C4-2B (cell line): ENCODE results near the gene RAB31.

Experiments used
- H3K27ac ChIP-seq: fragments of 450-650 bp; 2 replicates; pipeline ENCODE4 v1.5.1; 2017
- ZFX ChIP-seq: fragments of 450-650 bp; IDR thresholded peaks from 2 replicates; pipeline ENCODE4 v1.6.1; 2017
- TF ChIP-seq, protein P1 (sequence below): fragments of 450-650 bp; conservative IDR thresholded peaks from 2 replicates; pipeline ENCODE4 v1.5.1; 2017; ENCODE audit warnings: mild to moderate bottlenecking

The RAB31 gene

DNA sequence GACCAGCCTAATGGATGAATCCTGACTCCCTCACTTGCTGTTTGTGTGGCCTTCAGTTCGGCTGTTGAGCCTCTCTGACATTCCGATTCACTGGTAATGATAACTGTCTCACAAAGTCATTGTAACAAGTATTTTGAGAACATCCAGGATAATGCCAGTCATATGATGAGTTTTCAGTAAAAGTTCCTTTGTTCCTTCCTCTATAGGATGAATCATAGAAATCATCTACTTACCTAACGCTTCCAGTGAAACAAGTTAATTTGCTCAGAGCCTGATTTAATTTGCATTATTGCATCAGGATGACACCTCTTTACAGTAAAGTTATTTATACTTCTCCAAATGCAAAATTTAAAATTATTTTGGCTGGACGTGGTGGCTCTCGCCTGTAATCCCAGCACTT, 32.0 kb downstream of the RAB31 start:
- no peak overlapping the region for H3K27ac ChIP-seq
- TF ChIP-seq ZFX: no peak
- TF ChIP-seq, protein P1, sequence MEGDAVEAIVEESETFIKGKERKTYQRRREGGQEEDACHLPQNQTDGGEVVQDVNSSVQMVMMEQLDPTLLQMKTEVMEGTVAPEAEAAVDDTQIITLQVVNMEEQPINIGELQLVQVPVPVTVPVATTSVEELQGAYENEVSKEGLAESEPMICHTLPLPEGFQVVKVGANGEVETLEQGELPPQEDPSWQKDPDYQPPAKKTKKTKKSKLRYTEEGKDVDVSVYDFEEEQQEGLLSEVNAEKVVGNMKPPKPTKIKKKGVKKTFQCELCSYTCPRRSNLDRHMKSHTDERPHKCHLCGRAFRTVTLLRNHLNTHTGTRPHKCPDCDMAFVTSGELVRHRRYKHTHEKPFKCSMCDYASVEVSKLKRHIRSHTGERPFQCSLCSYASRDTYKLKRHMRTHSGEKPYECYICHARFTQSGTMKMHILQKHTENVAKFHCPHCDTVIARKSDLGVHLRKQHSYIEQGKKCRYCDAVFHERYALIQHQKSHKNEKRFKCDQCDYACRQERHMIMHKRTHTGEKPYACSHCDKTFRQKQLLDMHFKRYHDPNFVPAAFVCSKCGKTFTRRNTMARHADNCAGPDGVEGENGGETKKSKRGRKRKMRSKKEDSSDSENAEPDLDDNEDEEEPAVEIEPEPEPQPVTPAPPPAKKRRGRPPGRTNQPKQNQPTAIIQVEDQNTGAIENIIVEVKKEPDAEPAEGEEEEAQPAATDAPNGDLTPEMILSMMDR: no peak

DNA sequence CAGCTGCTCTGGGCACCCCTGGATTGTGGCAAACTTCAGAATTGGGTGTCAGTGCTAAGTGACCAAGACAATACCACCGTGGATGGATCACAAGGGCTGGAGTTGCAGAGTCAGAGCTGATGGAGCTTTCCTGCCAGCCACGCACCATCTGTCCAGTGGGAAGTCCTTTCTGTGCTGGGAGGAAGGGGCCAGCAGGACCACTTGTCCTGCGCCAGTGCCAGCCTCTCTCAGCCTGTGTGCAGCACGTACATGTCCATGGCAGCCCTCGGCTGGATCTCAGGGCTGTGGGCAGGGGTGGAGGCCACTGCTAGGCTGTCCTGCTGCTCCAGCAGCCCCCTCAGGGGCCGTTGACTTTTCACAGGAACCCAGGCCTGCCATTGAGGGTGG, 33.3 kb downstream of the RAB31 start:
- H3K27ac ChIP-seq: no peak overlapping the region

DNA sequence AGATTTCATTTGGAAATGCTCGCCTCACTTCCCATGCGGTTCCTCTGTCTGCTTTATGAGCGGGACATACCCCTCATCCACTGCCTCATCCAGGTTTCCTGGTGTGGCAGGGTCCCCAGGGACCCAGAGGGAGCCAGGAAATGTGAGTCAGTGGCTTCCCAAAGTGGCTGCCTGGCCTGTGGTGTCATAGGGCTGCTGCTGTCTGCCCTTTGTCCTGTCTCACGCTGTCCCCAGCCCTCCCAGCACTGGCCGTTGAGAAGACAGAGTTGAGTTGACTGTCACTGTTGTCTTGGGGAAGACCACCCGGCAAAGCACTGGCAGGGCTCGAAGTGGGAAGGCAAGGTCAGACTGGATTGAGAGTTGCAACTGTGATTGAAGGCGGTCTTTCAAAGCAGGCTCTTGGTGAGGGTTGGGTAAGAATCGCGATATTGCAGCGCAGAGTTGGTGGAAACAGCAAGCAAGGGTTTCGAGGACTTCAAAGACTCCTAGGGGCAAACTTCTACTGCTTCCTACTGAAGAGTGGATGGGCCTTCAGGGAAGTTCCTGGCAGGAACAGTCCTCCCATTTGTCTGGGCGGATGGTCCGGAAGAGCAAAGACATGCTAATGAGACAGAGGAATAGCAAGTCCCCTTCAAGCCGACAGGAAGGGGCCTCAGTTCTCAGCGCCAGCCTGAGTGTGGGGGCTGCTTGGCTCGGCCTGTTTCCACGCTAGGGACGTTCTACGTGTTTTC, 33.9 kb downstream of the RAB31 start:
- TF ChIP-seq ZFX: no peak
- TF ChIP-seq, protein P1: no peak
- H3K27ac ChIP-seq: no peak overlapping the region

More for the DNA sequence above, 33.3 kb downstream of the RAB31 start:
- TF ChIP-seq, protein P1: no peak
- no peak for TF ChIP-seq ZFX

DNA sequence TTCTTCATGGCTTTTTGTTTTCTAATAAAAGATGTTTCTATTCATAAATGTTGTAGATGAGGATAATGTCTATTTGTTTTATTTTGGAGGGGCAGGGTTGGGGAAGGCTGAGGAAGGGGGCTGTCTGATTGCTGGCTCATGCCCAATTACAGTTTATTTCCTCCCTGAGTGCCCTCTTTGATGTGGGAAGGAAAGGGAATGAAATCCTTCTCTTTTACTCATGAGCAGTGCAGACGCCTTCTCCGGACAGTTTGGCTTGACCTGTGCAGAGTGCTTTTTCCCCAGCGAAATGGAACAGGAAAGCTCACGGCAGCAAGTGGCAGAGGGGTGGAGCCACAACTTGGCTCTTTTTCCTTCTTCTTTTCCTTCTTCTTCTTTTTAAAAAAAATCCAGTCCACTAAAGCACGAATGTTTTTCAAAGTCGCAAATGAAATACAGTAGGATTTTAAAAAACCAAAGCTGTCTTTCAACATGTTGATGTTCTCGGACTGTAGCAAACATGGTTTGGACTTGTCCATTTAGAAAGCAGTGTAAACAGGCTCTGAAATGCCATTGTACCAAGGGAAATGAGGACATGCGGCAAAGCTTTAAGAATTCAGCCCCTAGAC, 34.5 kb downstream of the RAB31 start:
- no peak overlapping the region for H3K27ac ChIP-seq
- TF ChIP-seq ZFX: no peak
- TF ChIP-seq, protein P1: no peak

DNA sequence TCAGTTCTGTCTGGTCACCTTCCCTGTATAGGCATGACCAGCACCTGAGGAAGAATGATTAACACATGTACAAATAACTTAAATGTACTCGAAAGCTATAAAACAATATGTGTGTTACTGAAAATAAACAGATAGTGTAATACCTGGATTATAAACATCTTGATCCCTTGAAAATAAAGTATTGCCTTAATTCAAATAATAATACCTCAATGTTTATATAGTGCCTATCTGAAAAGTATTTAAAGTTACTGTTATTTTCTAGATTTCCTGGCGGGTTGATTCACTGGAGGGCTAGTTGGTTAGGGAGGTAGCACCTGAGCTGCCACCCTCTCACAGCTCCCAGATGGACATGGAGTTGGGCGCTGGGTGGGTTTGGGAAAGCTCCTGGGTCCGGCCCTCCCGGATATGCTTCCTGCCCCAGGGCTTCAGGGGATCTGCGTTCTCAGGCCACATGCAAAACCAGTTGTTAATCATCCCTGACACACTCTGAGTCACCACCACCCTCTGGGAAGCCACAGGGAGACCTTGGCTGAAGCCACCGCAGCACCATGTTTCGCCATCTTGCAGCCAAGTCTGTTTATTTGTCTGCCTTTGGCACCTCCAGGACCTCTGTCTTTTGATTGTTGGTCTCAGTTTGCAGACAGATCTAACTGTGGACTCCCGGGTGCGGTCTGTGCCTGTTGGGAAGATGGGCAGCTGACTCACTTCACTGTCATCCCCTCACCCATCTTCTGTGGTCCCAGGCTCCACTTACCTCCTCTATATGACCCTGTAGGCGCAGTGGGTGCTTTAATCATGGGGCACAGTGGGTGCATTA, 35.3 kb downstream of the RAB31 start:
- TF ChIP-seq, protein P1: no peak
- TF ChIP-seq ZFX: no peak
- no peak overlapping the region for H3K27ac ChIP-seq

DNA sequence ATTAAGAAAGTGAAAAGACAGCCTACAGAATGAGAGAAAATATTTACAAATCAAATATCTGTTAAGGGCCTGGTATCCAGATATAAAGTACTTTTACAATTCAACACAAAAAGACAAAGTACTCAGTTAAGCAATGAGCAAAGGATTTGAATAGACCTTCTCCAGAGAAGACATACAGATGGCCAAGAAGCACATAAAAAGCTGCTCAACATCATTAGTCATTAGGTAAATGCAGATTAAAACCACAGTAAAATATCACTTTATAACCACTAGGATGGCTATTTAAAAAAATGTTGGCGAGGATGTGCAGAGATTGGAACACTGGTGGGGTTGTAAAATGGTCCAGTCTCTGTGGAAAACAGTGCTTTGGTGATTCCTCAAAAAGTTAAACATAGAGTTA, 38.9 kb downstream of the RAB31 start:
- no peak overlapping the region for H3K27ac ChIP-seq
- TF ChIP-seq, protein P1: no peak
- no peak for TF ChIP-seq ZFX

DNA sequence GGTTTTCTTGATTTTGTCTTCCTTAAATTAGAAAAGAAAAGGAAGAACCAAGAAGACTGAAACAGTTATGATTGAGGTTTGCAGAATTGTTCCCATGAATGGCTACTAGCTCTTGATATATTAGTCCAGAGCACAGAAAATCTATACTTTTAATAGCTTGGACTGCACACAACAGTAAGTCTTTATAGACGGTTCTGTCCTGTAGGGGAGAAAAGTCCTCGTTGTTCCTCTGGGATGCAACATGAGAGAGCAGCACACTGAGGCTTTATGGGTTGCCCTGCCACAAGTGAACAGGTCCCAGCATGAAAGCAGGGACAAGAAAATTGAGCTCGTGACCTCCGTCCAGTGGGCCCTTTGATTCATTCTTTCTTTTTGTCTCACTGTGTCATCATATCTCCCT, 41.5 kb downstream of the RAB31 start:
- no peak for TF ChIP-seq ZFX
- TF ChIP-seq, protein P1: no peak
- H3K27ac ChIP-seq: no peak overlapping the region
